Measurements from ENCODE around the gene GNAZ.

DNA sequence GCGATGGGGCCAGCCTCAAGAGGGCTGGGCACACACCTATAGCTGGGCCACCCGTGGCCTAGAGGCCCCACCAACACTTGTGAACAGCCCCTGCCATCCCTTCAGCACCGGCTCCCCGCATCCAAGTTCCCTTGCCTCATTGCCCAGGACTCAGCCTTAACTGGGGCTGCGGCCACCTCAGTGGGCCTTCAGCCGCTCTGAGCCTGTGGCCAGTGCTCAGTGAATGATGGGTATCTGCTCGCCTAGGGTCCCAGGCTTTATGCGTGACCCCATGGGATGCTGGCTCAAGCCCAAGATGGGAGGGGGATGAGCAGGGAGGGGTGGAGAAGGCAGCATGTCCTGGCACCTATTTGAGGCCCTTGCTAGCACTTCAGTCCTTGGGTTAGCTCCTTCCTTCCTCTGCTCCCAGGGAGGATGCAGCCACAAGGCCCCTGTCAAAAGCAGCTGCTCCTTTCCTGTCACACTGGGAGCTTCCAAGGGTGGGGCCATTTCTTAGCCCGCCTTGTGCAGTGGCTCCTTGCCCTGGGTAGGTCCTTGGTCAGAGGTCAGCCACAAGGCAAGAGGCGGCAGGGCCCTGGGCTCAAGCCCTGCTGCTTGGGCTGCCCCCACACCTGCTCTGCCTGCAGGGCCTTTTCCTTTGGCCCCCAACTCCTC lies 31.8 kb downstream of the GNAZ start:
- TF ChIP-seq CTCF (conservative IDR thresholded peaks at IDR 0.05) (no peak), EZH2 (IDR thresholded peaks at IDR 0.05; ENCODE audit: low read depth) (no peak)
